CD14-positive monocyte (primary cell): ENCODE measurements around the gene DNAJC11. TPM values are rescaled to one million over a fixed set of nuclear protein-coding genes. Genes with fewer than 3 reads are reported as not detected.
A peak's percentile ranks its signal among the peaks of the same experiment; 100 is the strongest.

Source experiments
- DNase-seq, 3 donors: peaks; one replicate each; pipeline ENCODE4 v3.0.0-alpha.2; 2011 to 2022
- H2AFZ ChIP-seq: 2 replicates; pipeline ENCODE4 v1.6.0; 2012; ENCODE audit warnings: mild to moderate bottlenecking, low read depth, low read length, inconsistent platforms; ENCODE audit not compliant: insufficient read depth, poor library complexity, severe bottlenecking
- H3K27ac ChIP-seq, 2 donors: 1 replicate in 1 of 2; 2 replicates in 1 of 2; pipeline ENCODE4 v1.5.1; 2012 to 2013; ENCODE audit warnings: low read length in 2 of 2, control low read depth in 1 of 2, inconsistent platforms in 1 of 2, low read depth in 1 of 2, mild to moderate bottlenecking in 1 of 2
- H3K27me3 ChIP-seq, 2 donors: one replicate each; pipeline versions ENCODE4 v1.6.0 to v1.6.1; 2011 to 2013; ENCODE audit warnings: low read length in 2 of 2; ENCODE audit not compliant: control insufficient read depth in 2 of 2, insufficient read depth in 2 of 2
- H3K36me3 ChIP-seq, 2 donors: replicated peaks in 1 of 2; 1 replicate in 1 of 2; 2 replicates in 1 of 2; pipeline versions ENCODE4 v1.5.1 to v1.6.1; 2012 to 2013; ENCODE audit warnings: low read length in 2 of 2, control low read depth in 1 of 2, inconsistent platforms in 1 of 2, mild to moderate bottlenecking in 1 of 2; ENCODE audit not compliant: insufficient read depth in 2 of 2, control insufficient read depth in 1 of 2
- H3K4me1 ChIP-seq, 2 donors: 1 replicate in 1 of 2; 2 replicates in 1 of 2; pipeline versions ENCODE4 v1.5.1 to v1.6.1; 2012 to 2013; ENCODE audit warnings: low read length in 2 of 2, control low read depth in 1 of 2, inconsistent platforms in 1 of 2, mild to moderate bottlenecking in 1 of 2, moderate library complexity in 1 of 2; ENCODE audit not compliant: insufficient read depth in 2 of 2, control insufficient read depth in 1 of 2
- H3K4me2 ChIP-seq: replicated peaks from 2 replicates; pipeline ENCODE3; 2012; ENCODE audit warnings: low read length, moderate library complexity, mild to moderate bottlenecking; ENCODE audit not compliant: poor library complexity, severe bottlenecking; ENCODE audit errors: extremely low read depth
- H3K4me3 ChIP-seq, 3 experiments: fragments of 200-600 bp in 1 of 3; sonication (generic) in 1 of 3; replicated peaks in 1 of 3; 1 replicate in 2 of 3; 2 replicates in 1 of 3; pipeline ENCODE4 v1.5.1; 2011 to 2013; ENCODE audit warnings: low read length in 3 of 3, mild to moderate bottlenecking in 3 of 3, control low read depth in 2 of 3, low read depth in 2 of 3, inconsistent platforms in 1 of 3, moderate library complexity in 1 of 3
- H3K79me2 ChIP-seq: 2 replicates; pipeline ENCODE4 v1.6.0; 2012; ENCODE audit warnings: mild to moderate bottlenecking, control low read depth, inconsistent platforms, low read length, moderate library complexity; ENCODE audit not compliant: insufficient read depth
- H3K9ac ChIP-seq: 2 replicates; pipeline ENCODE4 v1.6.0; 2017; ENCODE audit warnings: low read length, mild to moderate bottlenecking; ENCODE audit not compliant: insufficient read depth, poor library complexity, severe bottlenecking
- H3K9me3 ChIP-seq, 2 donors: replicated peaks in 1 of 2; 1 replicate in 1 of 2; 2 replicates in 1 of 2; pipeline versions ENCODE4 v1.5.1 to v1.6.1; 2012 to 2013; ENCODE audit warnings: low read length in 2 of 2, control low read depth in 1 of 2; ENCODE audit not compliant: control insufficient read depth in 1 of 2, insufficient read depth in 1 of 2
- H4K20me1 ChIP-seq: 2 replicates; pipeline ENCODE4 v1.6.0; 2012; ENCODE audit warnings: mild to moderate bottlenecking, low read length, control low read depth, moderate library complexity; ENCODE audit not compliant: insufficient read depth
- H3K27ac Mint-ChIP-seq, 7 donors: one replicate each; pipeline ENCODE4 v1.8.0; 2020; ENCODE audit warnings: mild to moderate bottlenecking in 7 of 7, mixed read lengths in 7 of 7, moderate library complexity in 6 of 7, inconsistent platforms in 2 of 7
- H3K27me3 Mint-ChIP-seq, 3 donors: one replicate each; pipeline ENCODE4 v1.8.0; 2021 to 2022; ENCODE audit warnings: low read depth in 3 of 3, mild to moderate bottlenecking in 3 of 3, mixed read lengths in 3 of 3, moderate library complexity in 3 of 3, inconsistent platforms in 1 of 3
- H3K36me3 Mint-ChIP-seq, 2 donors: one replicate each; pipeline ENCODE4 v1.8.0; 2020; ENCODE audit warnings: mixed read lengths in 2 of 2, inconsistent platforms in 1 of 2, mild to moderate bottlenecking in 1 of 2
- H3K4me1 Mint-ChIP-seq: one replicate; pipeline ENCODE4 v1.8.0; 2020; ENCODE audit warnings: mild to moderate bottlenecking, mixed read lengths
- H3K4me3 Mint-ChIP-seq, 2 donors: one replicate each; pipeline ENCODE4 v1.8.0; 2020; ENCODE audit warnings: mild to moderate bottlenecking in 2 of 2, mixed read lengths in 2 of 2, moderate library complexity in 1 of 2
- H3K9me3 Mint-ChIP-seq, 7 donors: one replicate each; pipeline ENCODE4 v1.8.0; 2020 to 2022; ENCODE audit warnings: mixed read lengths in 7 of 7, mild to moderate bottlenecking in 6 of 7, moderate library complexity in 6 of 7, inconsistent platforms in 2 of 7
- WGBS: methylation state at CpG from one replicate; pipeline ENCODE4 v1.1.5; 2013; ENCODE audit warnings: missing lambda C conversion rate; ENCODE audit not compliant: insufficient coverage; 5-methylcytosine and 5-hydroxymethylcytosine counted together
- intact Hi-C, 2 donors: fragments of 100-400 bp; cut with micrococcal nuclease; formaldehyde crosslinking; loops; one replicate each; pipeline versions ENCODE4 v1.15.0 to v1.15.1; 2023
- polyA plus RNA-seq, 3 donors: library from polyadenylated mRNA; depleted of rRNA in 1 of 3; unstranded in 2 of 3; stranded (reverse) in 1 of 3; fragments of 300-500 nt in 2 of 3; fragments of >200 nt in 1 of 3; fragmentation: Illumina TruSeq in 2 of 3; gene quantifications; 1 replicate in 2 of 3; 2 replicates in 1 of 3; pipeline ENCODE4 v1.2.3, GENCODE V29; 2012 to 2021
- TF ChIP-seq, protein P1 (sequence below): fragments of 200-600 bp; IDR thresholded peaks from one replicate; pipeline ENCODE4 v1.8.0; 2022; ENCODE audit warnings: antibody characterized with exemption, mild to moderate bottlenecking

Gene DNAJC11
- polyA plus RNA-seq, 3 donors = 9.7 to 19.9 (median 15.8) TPM

GRCh38 chr1:6592865-6593593, 108.6 kb downstream of the DNAJC11 start:
- no peak overlapping the region for H3K4me3 ChIP-seq
- no peaks in the 10 kb centered on the region for H3K9me3 ChIP-seq
- TF ChIP-seq, protein P1, sequence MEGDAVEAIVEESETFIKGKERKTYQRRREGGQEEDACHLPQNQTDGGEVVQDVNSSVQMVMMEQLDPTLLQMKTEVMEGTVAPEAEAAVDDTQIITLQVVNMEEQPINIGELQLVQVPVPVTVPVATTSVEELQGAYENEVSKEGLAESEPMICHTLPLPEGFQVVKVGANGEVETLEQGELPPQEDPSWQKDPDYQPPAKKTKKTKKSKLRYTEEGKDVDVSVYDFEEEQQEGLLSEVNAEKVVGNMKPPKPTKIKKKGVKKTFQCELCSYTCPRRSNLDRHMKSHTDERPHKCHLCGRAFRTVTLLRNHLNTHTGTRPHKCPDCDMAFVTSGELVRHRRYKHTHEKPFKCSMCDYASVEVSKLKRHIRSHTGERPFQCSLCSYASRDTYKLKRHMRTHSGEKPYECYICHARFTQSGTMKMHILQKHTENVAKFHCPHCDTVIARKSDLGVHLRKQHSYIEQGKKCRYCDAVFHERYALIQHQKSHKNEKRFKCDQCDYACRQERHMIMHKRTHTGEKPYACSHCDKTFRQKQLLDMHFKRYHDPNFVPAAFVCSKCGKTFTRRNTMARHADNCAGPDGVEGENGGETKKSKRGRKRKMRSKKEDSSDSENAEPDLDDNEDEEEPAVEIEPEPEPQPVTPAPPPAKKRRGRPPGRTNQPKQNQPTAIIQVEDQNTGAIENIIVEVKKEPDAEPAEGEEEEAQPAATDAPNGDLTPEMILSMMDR = no peak
- H3K9me3 Mint-ChIP-seq = no peaks in the 10 kb centered on the region
- peaks cover 32% of the 10 kb centered on the region for H3K79me2 ChIP-seq
- H3K4me1 ChIP-seq = peaks cover 22 to 42% of the 10 kb centered on the region in 2 donors
- H3K9ac ChIP-seq = no peak overlapping the region
- no peak overlapping the region for H3K4me2 ChIP-seq
- no peaks in the 10 kb centered on the region for H3K27me3 Mint-ChIP-seq
- H3K4me1 Mint-ChIP-seq = peaks cover 35% of the 10 kb centered on the region
- H3K27me3 ChIP-seq = no peaks in the 10 kb centered on the region
- intact Hi-C loops = no loop called here
- peaks cover 100% of the 10 kb centered on the region for H4K20me1 ChIP-seq
- peak in 1 of 3 donors; percentile 5 for DNase-seq
- no peak overlapping the region for H3K4me3 Mint-ChIP-seq
- WGBS = 96% methylated on average over 27 of the region's 38 CpGs
- H3K27ac ChIP-seq = no peak overlapping the region
- H3K27ac Mint-ChIP-seq = no peak overlapping the region
- H3K36me3 Mint-ChIP-seq = peaks cover 70 to 90% of the 10 kb centered on the region in 2 donors
- H2AFZ ChIP-seq = no peak overlapping the region
- peaks cover 86 to 93% of the 10 kb centered on the region in 2 donors for H3K36me3 ChIP-seq

DNA sequence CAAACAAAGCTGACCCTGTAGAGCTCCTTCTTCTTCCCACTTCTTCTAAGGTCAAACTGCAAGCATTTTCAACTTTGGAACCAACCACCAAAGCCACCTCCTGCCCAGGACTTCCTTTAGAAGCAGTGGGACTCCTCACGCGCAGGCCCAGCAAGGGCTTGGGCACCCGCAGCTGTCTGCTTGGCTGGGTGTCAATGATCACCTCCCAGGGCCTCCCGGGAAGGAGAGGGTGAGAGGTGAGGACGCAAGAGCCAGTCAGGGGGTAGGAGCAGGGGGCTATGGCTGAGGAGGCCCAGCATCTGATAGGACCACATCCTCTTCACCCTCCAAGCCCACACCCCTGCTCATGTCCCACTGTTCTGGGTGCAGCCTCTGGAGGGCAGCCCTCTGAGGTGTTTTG, 109.2 kb downstream of the DNAJC11 start:
- H3K79me2 ChIP-seq = peaks cover 26% of the 10 kb centered on the region
- peaks cover 21 to 36% of the 10 kb centered on the region in 2 donors for H3K4me1 ChIP-seq
- H3K9me3 Mint-ChIP-seq = no peaks in the 10 kb centered on the region
- TF ChIP-seq, protein P1 = no peak
- peaks cover 35% of the 10 kb centered on the region for H3K4me1 Mint-ChIP-seq
- intact Hi-C loops = no loop called here
- 20% methylated on average over 3 of the region's 5 CpGs for WGBS
- no peak overlapping the region for H3K4me3 Mint-ChIP-seq
- DNase-seq = peak in 1 of 3 donors; percentile 12
- peaks cover 86 to 93% of the 10 kb centered on the region in 2 donors for H3K36me3 ChIP-seq
- no peaks in the 10 kb centered on the region for H3K27me3 ChIP-seq
- H4K20me1 ChIP-seq = peaks cover 100% of the 10 kb centered on the region
- H2AFZ ChIP-seq = no peak overlapping the region
- no peaks in the 10 kb centered on the region for H3K9me3 ChIP-seq
- H3K27me3 Mint-ChIP-seq = no peaks in the 10 kb centered on the region
- no peak overlapping the region for H3K4me3 ChIP-seq
- peak overlapping the region in 1 of 7 donors; percentile 23 for H3K27ac Mint-ChIP-seq
- H3K9ac ChIP-seq = no peak overlapping the region
- H3K36me3 Mint-ChIP-seq = peaks cover 70 to 90% of the 10 kb centered on the region in 2 donors
- no peak overlapping the region for H3K4me2 ChIP-seq
- H3K27ac ChIP-seq = no peak overlapping the region
